GM12874 (cell line): Measurements from ENCODE around the gene HERC6.

Experiments
- TF ChIP-seq, protein P1 (sequence below): IDR thresholded peaks from 2 replicates; pipeline ENCODE4 v1.5.1; 2011; ENCODE audit warnings: low read depth, mild to moderate bottlenecking, control low read depth, low read length, moderate library complexity; ENCODE audit not compliant: insufficient read depth

Gene HERC6

DNA sequence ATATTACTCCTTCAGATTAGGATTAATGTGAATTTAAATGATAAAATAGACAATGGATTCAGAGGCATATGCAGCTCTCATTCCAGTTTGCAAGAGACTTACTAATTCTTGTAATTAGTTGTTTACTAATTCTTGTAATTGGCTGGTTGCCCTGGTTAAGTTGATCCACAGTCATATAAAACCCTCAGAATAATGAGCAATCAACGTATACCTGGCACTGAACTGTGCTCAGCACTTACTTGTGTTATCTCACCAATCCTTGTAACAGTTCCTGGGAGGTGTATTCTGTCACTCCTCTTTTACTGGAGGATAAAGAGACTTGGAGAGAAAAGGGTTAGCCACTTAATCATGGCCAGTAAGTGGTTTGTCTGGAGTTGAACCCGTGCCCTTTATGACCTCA lies 88.7 kb downstream of the HERC6 start:
- TF ChIP-seq, protein P1, sequence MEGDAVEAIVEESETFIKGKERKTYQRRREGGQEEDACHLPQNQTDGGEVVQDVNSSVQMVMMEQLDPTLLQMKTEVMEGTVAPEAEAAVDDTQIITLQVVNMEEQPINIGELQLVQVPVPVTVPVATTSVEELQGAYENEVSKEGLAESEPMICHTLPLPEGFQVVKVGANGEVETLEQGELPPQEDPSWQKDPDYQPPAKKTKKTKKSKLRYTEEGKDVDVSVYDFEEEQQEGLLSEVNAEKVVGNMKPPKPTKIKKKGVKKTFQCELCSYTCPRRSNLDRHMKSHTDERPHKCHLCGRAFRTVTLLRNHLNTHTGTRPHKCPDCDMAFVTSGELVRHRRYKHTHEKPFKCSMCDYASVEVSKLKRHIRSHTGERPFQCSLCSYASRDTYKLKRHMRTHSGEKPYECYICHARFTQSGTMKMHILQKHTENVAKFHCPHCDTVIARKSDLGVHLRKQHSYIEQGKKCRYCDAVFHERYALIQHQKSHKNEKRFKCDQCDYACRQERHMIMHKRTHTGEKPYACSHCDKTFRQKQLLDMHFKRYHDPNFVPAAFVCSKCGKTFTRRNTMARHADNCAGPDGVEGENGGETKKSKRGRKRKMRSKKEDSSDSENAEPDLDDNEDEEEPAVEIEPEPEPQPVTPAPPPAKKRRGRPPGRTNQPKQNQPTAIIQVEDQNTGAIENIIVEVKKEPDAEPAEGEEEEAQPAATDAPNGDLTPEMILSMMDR: no peak

DNA sequence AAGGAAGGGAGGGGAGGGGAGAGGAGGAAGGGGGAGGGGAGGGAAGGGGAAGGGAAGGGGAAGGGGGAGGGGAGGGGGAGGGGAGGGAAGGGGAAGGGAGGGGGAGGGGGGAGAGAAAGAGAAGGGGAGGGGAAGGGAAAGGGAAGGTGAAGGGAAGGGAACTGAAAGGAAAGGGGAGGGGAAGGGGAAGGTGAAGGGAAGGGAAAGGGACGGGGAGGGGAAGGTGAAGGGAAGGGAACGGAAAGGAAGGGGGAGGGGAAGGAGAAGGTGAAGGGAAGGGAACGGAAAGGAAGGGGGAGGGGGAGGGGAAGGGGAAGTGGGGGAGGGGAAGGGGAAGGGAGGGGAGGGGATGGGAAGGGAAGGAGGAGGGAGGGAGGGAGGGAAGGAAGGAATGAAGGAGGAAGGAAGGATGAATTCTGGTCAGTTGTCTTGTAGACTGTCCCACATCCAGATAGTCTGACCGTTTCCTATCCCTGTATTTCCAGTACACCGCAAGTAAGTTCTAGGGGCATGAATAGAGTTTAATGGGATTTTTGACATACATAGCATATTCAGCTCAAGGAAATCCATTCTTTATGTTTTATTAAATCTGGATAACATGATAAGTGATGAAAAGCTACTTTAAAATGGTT lies 98.7 kb downstream of the HERC6 start:
- TF ChIP-seq, protein P1: no peak

DNA sequence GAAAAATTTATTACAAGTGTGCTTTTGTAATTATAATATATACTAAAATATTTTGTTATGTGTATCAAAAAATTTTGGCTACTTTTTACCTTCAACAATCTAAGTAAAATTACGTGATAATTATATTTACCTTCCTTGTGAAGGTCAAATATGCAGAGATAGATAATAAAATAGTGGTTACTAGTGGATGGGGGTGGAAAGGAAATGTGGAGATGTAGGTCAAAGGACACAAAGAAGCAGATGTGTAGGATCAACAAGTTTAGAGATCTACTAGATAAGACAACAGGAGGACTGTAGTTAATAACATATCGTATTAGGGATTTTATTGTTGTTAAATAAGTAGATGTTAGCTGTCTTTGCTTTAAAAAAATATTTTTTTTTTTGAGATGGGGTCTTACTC lies 99.6 kb downstream of the HERC6 start:
- TF ChIP-seq, protein P1: no peak

DNA sequence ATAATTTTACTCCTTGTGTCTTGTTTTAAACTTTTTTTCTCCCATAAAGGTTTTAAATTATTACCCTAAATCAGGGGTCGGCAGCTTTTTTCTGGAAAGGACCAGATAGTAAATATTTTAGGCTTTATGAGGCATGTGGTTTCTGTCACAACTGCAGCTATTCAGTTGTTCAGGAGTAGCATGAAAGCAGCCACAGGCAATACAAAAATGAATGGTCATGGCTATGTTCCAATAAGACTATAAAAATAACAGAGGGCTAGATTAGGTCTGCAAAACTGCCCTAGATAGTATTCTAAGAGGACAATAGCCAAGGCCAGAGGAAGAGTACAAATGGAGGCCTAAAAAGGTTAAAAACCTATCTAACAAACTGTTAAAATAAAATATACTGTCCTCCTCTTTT lies 102.9 kb downstream of the HERC6 start:
- TF ChIP-seq, protein P1: no peak

DNA sequence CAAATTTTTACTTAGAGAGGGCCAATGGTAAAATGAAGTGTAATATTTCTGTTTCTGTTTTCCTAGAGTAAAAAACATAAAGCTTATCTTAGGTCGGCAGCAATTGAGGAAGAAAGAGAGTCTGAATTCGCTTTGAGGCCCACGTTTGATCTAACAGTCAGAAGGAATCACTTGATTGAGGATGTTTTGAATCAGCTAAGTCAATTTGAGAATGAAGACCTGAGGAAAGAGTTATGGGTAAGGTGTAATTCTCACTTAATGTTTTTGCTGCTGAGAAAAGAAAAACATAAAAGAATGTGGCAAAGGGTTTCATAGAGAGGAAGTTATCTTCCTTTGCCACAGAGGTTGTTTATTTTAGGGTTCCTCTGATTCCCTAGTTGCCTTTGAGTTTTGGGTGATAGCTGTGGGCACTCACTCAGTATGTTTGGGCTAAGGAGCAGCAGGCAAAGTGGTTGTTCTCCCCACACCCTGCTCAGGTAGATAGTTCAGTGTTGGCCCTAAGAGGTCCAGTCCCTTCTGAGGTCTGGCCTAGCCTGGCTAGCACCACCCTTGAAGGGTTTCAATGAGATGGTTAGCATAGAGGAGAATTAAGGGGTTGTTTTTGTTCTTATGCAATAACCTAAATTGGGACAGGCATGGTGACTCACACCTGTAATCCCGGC lies 110.6 kb downstream of the HERC6 start:
- TF ChIP-seq, protein P1: no peak
